Esophagus (tissue), 2 donors: ENCODE measurements around the gene CCSER1. TPM values are rescaled to one million over a fixed set of nuclear protein-coding genes. Genes with fewer than 3 reads are reported as not detected.
"Not testable (repeated sequence)": the region's sequence is repeated elsewhere in the genome, so short reads cannot be mapped to it uniquely, and the experiment has no call there.

Experiments
- H3K27ac ChIP-seq, 2 donors: one replicate each; pipeline ENCODE4 v1.5.1; 2013; ENCODE audit warnings: low read depth in 2 of 2, mild to moderate bottlenecking in 2 of 2, inconsistent platforms in 1 of 2, low read length in 1 of 2, moderate library complexity in 1 of 2
- H3K27me3 ChIP-seq, 2 donors: one replicate each; pipeline ENCODE4 v1.6.1; 2013; ENCODE audit warnings: low read length in 2 of 2, control low read depth in 1 of 2, mild to moderate bottlenecking in 1 of 2; ENCODE audit not compliant: insufficient read depth in 2 of 2, control insufficient read depth in 1 of 2
- H3K36me3 ChIP-seq, 2 donors: one replicate each; pipeline ENCODE4 v1.6.1; 2013; ENCODE audit warnings: low read length in 1 of 2; ENCODE audit not compliant: control insufficient read depth in 2 of 2, insufficient read depth in 2 of 2
- H3K4me1 ChIP-seq, 2 donors: one replicate each; pipeline ENCODE4 v1.6.1; 2013; ENCODE audit warnings: low read length in 1 of 2; ENCODE audit not compliant: control insufficient read depth in 2 of 2, insufficient read depth in 2 of 2
- H3K4me3 ChIP-seq, 2 donors: one replicate each; pipeline ENCODE4 v1.5.1; 2013; ENCODE audit warnings: low read length in 2 of 2, mild to moderate bottlenecking in 2 of 2, low read depth in 1 of 2, moderate library complexity in 1 of 2
- H3K9me3 ChIP-seq, 2 donors: one replicate each; pipeline ENCODE4 v1.6.1; 2013; ENCODE audit warnings: mild to moderate bottlenecking in 2 of 2, low read depth in 1 of 2, low read length in 1 of 2, moderate library complexity in 1 of 2; ENCODE audit not compliant: control insufficient read depth in 2 of 2, insufficient read depth in 1 of 2
- WGBS, 2 donors: extraction: QIAGEN DNeasy Blood & Tissue Kit; methylation state at CpG; one replicate each; pipeline ENCODE4 v1.1.7; 2013; 5-methylcytosine and 5-hydroxymethylcytosine counted together
- polyA plus RNA-seq, 2 donors: library from polyadenylated mRNA; stranded (reverse); fragments of 200-250 nt; gene quantifications; one replicate each; pipeline ENCODE4 v1.2.3, GENCODE V29; 2013
- donor health status: healthy with polysubstance abuse.
- donor health status: Bipolar disorder and iron deficiency.

The CCSER1 gene
- polyA plus RNA-seq, 2 donors: 0.35 to 0.87 TPM

GRCh38 chr4:91217831-91218403 is 1090.7 kb downstream of the CCSER1 start:
- H3K4me3 ChIP-seq, H3K27ac ChIP-seq, H3K27me3 ChIP-seq, H3K36me3 ChIP-seq, H3K9me3 ChIP-seq, H3K4me1 ChIP-seq: not testable (repeated sequence)
- WGBS, 2 donors: 95 to 96% methylated on average over 22 to 26 of the region's 26 CpGs

- Histone ChIP-seq H3K27me3 (no peaks in the 10 kb centered on the region), H3K9me3 (peaks cover 0 to 2% of the 10 kb centered on the region in 2 donors), H3K4me3 (no peak overlapping the region), H3K36me3 (no peaks in the 10 kb centered on the region), H3K27ac (no peak overlapping the region), H3K4me1 (no peaks in the 10 kb centered on the region)
- 56 to 69% methylated on average over 2 of the region's 2 CpGs for WGBS, 2 donors
Measured at GRCh38 chr4:91220315-91220714, 1093.1 kb downstream of the CCSER1 start.

GRCh38 chr4:91222014-91222413 is 1094.8 kb downstream of the CCSER1 start:
- no peak overlapping the region for H3K27ac ChIP-seq
- 86 to 89% methylated on average over 4 of the region's 4 CpGs for WGBS, 2 donors
- no peak overlapping the region for H3K4me3 ChIP-seq
- no peaks in the 10 kb centered on the region for H3K4me1 ChIP-seq
- H3K9me3 ChIP-seq: no peaks in the 10 kb centered on the region
- no peaks in the 10 kb centered on the region for H3K27me3 ChIP-seq
- H3K36me3 ChIP-seq: no peaks in the 10 kb centered on the region

DNA sequence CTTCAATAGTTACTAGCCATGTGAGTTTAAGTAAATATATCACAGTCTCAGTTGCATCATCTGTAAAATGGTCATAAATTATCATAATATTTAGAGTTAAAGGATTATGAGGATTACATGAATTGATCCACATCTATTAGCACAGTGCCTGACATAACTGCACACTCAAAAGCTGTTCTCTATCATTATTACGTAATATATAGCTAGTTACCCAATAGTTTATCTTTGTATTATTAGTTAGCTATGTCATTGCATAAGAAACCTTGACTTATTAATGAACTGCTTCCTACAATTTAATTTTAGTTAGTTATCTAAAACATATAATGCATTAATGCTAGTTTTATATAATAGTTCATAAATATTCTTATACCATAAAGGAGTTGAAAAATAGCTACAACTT is 1099.7 kb downstream of the CCSER1 start:
- Histone ChIP-seq H3K4me1 (no peaks in the 10 kb centered on the region), H3K4me3 (no peak overlapping the region), H3K9me3 (no peaks in the 10 kb centered on the region), H3K36me3 (no peaks in the 10 kb centered on the region), H3K27me3 (no peaks in the 10 kb centered on the region), H3K27ac (no peak overlapping the region)
- WGBS, 2 donors: 50 to 70% methylated on average over 1 of the region's 1 CpG

DNA sequence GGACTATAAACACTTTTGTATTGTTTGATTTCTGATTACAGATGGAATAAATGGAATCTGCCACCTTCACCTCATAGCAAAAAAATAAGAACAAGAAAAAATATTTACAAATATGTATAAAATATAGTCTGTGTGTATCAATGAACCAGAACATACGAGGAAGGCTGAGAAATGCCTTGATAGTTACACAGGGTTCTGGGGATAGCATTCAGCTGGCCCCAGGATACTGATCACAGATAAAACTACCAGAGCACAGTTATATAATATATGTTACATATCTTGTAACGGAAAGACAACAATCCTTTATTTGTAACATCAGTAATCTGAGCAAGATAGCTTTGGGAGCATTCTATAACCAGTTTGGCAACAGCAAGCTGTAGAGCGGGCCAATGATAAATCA is 1101.5 kb downstream of the CCSER1 start:
- no peaks in the 10 kb centered on the region for H3K36me3 ChIP-seq
- H3K4me3 ChIP-seq: no peak overlapping the region
- no peaks in the 10 kb centered on the region for H3K27me3 ChIP-seq
- no peaks in the 10 kb centered on the region for H3K4me1 ChIP-seq
- no peaks in the 10 kb centered on the region for H3K9me3 ChIP-seq
- no peak overlapping the region for H3K27ac ChIP-seq
- WGBS, 2 donors: 83 to 86% methylated on average over 3 of the region's 3 CpGs

DNA sequence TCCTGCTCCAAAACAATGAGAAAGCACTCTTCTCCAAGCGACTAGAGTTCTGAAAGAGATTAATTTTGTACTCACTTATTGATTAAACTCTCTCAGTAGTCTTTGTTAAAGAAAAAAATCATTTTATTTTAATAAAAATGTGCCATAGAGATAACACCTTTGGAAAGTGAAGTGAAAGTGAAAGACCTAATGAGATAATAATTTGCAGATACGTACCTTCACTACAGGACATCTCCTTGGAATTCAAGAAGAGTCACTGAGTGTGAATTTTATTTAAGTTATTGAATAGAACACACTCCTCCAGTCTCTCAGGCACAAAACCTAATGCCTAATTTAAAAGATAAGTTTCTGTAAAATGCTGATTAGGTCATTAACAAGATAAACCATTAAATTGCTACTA is 1106.0 kb downstream of the CCSER1 start:
- H3K4me1 ChIP-seq: no peaks in the 10 kb centered on the region
- no peaks in the 10 kb centered on the region for H3K9me3 ChIP-seq
- no peaks in the 10 kb centered on the region for H3K36me3 ChIP-seq
- WGBS, 2 donors: 70 to 76% methylated on average over 2 of the region's 2 CpGs
- no peaks in the 10 kb centered on the region for H3K27me3 ChIP-seq
- H3K27ac ChIP-seq: no peak overlapping the region
- H3K4me3 ChIP-seq: no peak overlapping the region

GRCh38 chr4:91243132-91243531 is 1115.9 kb downstream of the CCSER1 start:
- no peak overlapping the region for H3K27ac ChIP-seq
- no peak overlapping the region for H3K4me3 ChIP-seq
- no peaks in the 10 kb centered on the region for H3K27me3 ChIP-seq
- no peaks in the 10 kb centered on the region for H3K4me1 ChIP-seq
- no peaks in the 10 kb centered on the region for H3K36me3 ChIP-seq
- WGBS, 2 donors: 43 to 52% methylated on average over 2 of the region's 2 CpGs
- no peaks in the 10 kb centered on the region for H3K9me3 ChIP-seq

GRCh38 chr4:91256043-91256442 is 1128.8 kb downstream of the CCSER1 start:
- H3K4me3 ChIP-seq: no peak overlapping the region
- 89 to 92% methylated on average over 5 of the region's 5 CpGs for WGBS, 2 donors
- no peaks in the 10 kb centered on the region for H3K9me3 ChIP-seq
- no peak overlapping the region for H3K27ac ChIP-seq
- H3K36me3 ChIP-seq: no peaks in the 10 kb centered on the region
- H3K4me1 ChIP-seq: no peaks in the 10 kb centered on the region
- no peaks in the 10 kb centered on the region for H3K27me3 ChIP-seq

GRCh38 chr4:91256751-91257150 is 1129.6 kb downstream of the CCSER1 start:
- Histone ChIP-seq H3K36me3 (no peaks in the 10 kb centered on the region), H3K9me3 (no peaks in the 10 kb centered on the region), H3K27ac (no peak overlapping the region), H3K4me1 (no peaks in the 10 kb centered on the region), H3K27me3 (no peaks in the 10 kb centered on the region), H3K4me3 (no peak overlapping the region)
- WGBS, 2 donors: 89 to 96% methylated on average over 1 of the region's 1 CpG

DNA sequence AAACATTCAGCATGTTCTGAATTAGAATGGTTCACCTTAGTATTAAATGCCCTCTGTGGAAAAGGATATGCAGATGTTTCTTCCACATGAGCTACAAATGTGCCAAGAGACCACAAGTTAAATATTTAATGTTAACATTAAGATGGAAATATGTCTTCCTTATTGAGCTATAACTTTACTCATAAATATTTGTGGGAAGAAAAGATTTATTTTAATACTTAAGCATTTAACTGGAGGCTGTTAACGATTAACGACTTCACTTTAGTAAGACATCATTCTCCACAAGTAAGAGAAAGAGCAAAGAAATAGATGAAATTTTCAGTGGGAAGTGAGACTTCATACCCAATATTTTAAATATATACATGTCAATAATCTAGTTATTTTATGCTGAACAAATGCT is 1130.5 kb downstream of the CCSER1 start:
- H3K9me3 ChIP-seq: no peaks in the 10 kb centered on the region
- no peak overlapping the region for H3K4me3 ChIP-seq
- H3K27me3 ChIP-seq: no peaks in the 10 kb centered on the region
- no peak overlapping the region for H3K27ac ChIP-seq
- H3K36me3 ChIP-seq: no peaks in the 10 kb centered on the region
- H3K4me1 ChIP-seq: no peaks in the 10 kb centered on the region
- WGBS, 2 donors: 92 to 94% methylated on average over 2 of the region's 2 CpGs
